ENCODE results near the gene LMO3.

Gene LMO3

GRCh38 chr12:16606117-16606200 is at the start of gene LMO3:
LMO3 (minus strand) TSS chr12:16606162; CDS start chr12:16600860, 5,302 bp downstream.
- DNase-seq = no peak

GRCh38 chr12:16636435-16637055 is 30.6 kb upstream of the LMO3 start:
- DNase-seq = no peak

DNA sequence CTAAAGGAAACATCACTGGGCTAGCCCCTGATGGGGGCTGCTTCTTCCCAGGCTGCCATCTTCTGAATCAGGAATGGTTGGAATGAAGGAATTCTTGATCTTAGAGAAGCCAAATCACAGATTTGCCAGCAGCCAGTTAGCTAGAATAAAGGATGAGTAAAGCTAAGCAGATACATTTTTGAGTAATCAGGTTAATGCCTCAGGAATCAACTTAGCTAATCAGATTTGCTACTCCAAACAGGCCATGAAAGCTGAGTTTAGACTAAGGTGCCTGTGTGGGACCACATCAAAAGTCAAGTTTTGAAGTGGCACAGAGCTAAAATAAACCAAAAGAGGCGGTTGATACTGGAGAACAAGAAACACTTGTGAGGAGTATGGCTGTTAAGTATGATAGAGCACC is 28.8 kb upstream of the LMO3 start:
- no peak for DNase-seq

- peak; percentile 9 for DNase-seq
Observed at GRCh38 chr12:16626991-16627390, 21.0 kb upstream of the LMO3 start.

DNA sequence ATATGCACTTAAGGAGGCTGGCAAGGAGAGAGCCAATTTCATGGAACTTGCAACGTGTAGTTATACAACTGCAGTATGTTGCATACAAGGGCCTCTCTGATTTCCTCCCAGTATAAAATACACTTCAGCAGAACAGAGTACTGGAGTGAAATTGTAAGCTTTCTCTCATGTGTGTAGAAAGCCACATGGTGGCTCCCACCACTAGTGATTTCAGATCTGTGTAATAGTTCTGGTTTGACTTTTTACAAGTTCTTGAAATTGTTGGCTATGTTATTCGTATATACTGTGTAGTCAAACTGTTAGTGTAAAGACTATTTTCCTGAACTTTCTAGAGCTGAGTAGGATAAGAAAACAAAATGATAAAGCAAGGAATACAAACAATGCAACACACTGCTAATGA is 16.4 kb upstream of the LMO3 start:
- DNase-seq = peak; percentile 29

GRCh38 chr12:16619537-16619936 is 13.6 kb upstream of the LMO3 start:
- no peak for DNase-seq

DNA sequence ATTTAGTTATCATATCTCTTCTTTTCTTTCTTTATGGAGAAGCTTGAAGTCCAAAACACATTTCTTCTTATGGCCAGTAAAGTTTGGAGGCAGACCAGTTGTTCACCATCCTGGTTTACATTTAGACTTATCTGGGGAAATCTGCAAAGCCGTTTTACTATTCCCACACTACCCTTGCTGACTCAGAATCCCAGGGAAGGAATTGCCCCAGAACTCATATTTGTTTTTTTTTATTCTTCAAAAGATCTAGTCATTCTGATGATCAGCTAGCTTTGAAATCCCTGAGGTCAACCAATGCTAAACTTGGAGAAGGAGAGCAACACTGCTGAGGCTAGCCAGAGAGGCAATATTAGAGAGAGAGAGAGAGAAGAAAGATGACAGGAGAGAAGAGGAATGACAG is 12.3 kb upstream of the LMO3 start:
- no peak for DNase-seq

DNA sequence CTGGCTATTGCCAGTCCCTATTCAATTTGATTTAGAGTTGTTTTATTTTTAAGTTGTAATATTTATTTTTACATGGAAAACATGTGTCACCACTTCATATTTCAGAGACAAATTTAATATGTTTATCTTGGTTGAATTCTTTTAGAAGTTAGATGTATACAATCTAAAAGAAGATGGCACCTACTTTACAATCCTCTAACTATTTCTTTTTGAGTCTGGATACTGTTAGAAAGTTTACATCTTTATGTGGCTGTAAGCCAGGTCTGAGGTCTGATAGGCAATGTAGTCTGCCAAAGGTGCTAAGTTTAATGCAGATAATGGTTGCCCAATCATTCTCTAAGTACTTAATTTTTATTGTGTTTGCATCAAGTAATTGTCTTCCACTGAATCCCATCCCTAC is 7.2 kb upstream of the LMO3 start:
- peak; percentile 10 for DNase-seq

- DNase-seq = no peak
Observed at GRCh38 chr12:16612647-16613046, 6.7 kb upstream of the LMO3 start.

- DNase-seq = peak; percentile 83
Observed at GRCh38 chr12:16611146-16611545, 5.2 kb upstream of the LMO3 start.

DNA sequence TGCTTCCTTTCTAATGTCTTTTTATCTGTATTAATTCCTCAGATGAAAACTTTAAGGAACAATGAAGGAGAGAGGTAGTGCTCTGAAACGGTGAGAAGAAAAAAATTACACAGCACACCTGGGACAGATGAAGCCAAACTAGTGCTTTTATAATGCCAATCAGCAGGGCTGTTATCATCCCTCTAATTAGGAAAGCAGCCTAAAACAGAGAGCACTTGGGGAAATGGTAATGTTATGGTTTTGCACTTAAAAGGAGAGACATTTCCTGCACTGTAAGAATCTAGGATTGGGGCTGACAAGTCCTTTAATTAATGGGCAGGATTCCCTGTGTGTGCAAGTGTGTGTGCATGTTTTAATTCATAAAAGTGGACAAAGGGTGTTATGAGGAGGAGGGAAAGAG is 4.8 kb upstream of the LMO3 start:
- DNase-seq = peak; percentile 91

DNA sequence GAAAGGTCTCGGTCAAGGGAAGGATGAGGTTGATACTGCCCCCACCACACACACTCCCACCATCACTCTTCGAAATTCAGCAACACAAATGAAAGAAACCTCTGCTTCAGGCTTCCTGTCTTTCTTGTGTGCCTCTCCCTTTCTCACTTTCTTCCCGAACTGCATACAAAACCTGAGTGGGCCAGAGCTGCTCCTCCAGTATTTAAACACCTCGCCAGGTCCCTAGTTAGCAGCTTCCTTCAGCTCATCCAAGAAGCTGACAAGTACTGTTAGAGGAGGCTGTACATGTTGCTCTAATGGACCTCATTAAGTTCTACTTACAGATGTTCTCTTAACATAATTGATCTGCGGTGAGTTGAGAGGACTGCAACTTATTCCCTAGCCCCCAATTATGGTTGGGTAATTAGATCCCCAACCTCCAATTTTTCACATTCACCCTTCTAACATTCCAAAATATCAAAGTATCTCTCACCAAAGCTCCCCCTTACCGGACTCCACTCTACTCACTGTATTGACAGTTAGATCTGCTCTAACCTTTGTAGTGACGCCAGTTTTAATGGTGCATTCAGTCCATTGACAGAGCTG is 4.1 kb upstream of the LMO3 start:
- peak; percentile 87 for DNase-seq

- DNase-seq = peak; percentile 71
Observed at GRCh38 chr12:16608946-16609539, 3.1 kb upstream of the LMO3 start.

DNA sequence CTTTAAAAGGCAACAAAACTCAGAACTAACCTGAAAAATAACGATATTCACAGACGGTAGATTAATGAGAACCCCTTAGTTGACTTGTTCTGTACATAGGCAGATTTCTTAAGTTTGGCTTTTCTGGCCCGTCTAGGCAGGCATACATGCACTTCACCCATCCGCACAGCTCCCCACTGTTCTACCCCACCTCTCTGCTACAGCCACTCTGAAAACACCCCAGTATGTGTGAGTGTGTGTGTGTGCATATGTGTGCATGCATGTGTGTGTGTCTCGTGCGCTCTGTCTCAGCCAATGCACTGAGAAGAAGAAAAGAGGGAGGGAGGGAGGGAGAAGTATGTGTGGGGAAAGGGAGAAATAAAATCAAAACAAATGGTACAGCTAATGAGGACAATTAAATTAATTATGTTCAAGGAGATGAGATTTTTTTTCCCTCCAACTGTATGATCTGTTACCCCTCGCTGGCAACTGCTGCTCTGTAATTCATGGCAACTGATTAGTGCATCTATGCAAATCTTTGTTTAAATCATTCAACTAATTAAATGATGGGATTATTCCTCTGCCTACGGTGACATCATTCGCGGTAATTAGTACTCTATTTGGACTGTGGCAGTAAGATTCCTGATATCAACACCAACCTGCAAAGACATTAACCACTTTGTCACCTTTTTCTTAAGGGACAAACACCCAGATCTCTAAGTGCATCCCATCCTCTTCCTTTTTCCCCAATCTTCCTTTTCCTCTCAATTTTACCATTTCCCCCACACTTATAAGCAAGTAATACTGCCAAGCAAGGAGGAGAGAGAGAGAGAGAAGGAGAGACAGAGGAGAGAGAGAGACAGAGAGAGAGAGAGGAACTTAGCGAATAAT is 2.2 kb upstream of the LMO3 start:
- peak; percentile 85 for DNase-seq

GRCh38 chr12:16606991-16607390 is 1.0 kb upstream of the LMO3 start:
- peak; percentile 61 for DNase-seq

- peak; percentile 86 for DNase-seq
Observed at GRCh38 chr12:16606201-16606849, 363 bp upstream of the LMO3 start.

- DNase-seq = peak; percentile 86
Observed at GRCh38 chr12:16605642-16606116, 283 bp downstream of the LMO3 start.

GRCh38 chr12:16604596-16605252 is 1.2 kb downstream of the LMO3 start:
- DNase-seq = peak; percentile 65

DNA sequence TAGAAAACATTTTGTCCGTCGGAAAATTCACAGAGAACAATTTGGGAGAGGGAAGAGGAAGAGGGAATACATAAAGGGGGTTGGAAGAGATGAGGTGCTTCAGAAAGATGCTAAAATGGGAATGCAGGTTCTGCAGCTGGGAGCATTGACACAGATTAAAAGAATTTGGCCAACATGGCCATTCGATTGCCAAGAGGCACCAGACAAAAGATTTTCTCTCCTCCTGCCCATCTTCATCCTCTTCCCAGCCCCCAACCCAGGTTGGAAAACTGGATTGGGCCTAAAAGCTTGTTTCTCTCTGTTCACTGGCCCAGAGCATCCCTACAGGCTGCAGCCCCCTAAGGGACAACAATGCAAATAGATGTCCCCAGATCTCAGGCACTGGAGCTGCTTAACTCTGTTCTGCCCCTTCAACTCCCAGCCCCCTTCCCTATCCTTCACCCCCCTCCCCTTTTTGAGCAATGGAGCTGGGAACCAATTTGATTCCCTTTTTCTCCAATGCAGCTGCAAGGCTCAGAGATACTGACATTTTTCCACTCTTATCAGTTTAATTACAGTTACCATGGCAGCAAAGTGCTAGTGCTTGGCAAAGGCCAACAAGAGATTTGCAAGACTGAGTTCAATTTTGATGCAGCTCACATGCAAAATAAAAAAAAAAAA is 1.9 kb downstream of the LMO3 start:
- DNase-seq = peak; percentile 63

DNA sequence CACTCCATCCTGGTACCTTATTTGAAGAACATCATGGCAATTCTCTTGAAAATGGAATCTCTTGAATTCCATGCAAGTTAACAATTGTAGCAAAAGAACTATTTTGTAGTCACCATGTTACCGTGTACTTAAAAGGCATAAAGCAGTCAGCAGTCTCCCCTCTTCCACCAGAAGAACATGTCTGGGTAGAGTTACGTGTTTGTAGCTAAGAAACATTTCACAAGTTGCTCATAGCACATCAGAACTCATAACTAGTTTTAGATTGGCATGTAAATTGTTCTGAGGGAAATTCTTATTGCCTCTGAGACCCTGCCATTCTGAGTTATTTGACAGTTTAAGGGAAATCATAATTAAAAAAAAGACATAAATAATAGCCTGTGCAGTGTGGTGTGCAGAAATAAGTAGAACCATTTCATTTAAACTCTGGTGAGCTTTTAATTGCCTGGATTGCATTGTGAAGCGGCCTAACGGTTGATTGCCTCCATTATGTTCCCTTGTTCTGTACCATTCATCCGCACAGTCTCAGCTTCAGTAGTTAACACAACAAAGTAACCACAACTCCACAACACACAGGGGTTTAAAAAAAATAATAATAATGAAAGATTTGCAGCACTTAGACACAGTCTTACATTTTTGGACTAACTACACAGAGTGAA is 2.6 kb downstream of the LMO3 start:
- peak; percentile 80 for DNase-seq

- peak; percentile 70 for DNase-seq
Observed at GRCh38 chr12:16602412-16602811, 3.5 kb downstream of the LMO3 start.

DNA sequence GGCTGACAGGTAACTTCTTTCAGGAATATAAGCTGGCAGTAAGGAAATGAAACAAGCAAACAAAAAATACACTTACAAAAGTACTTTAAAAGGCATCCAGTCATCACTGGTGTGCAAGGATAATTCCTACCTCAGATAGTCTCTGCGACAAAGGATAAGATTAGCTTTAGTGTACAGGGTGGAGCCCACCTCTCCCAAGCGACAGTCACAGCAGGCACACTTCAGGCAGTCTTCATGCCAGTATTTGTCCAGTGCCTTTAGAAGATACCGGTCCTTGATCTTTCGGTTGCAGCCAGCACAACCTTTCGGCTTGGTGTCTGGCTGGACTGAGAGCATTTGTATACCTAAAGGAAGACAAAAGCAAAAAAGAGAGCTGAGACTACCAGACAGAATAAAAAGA is 5.4 kb downstream of the LMO3 start:
- DNase-seq = peak; percentile 36
